ENCODE results near the gene FCGR3A. TPM values are rescaled to one million over a fixed set of nuclear protein-coding genes. Genes with fewer than 3 reads are reported as not detected.
"Not testable (repeated sequence)": the region's sequence is repeated elsewhere in the genome, so short reads cannot be mapped to it uniquely, and the experiment has no call there.

Gene FCGR3A
- total RNA-seq, 1 donor from 2014 or later = 4.0 TPM

DNA sequence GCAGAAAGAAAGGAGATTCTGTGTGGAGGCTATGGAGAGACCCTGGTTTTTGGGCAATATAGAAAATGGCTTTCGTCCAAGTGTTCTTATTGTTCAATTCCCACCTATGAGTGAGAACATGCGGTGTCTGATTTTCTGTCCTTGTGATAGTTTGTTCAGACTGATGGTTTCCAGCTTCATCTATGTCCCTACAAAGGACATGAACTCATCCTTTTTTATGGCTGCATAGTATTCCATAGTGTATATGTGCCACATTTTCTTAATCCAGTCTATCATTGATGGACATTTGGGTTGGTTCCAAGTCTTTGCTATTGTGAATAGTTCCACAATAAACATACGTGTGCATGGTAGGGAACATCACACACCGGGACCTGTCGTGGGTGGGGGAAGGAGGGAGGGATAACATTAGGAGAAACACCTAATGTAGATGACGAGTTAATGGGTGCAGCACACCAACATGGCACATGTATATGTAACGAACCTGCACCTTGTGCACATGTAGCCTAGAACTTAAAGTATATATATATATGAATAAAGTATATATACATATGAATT is 10.6 kb downstream of the FCGR3A start:
- not testable (repeated sequence) for H3K4me3 Mint-ChIP-seq (ENCODE audit: unreplicated experiment)

DNA sequence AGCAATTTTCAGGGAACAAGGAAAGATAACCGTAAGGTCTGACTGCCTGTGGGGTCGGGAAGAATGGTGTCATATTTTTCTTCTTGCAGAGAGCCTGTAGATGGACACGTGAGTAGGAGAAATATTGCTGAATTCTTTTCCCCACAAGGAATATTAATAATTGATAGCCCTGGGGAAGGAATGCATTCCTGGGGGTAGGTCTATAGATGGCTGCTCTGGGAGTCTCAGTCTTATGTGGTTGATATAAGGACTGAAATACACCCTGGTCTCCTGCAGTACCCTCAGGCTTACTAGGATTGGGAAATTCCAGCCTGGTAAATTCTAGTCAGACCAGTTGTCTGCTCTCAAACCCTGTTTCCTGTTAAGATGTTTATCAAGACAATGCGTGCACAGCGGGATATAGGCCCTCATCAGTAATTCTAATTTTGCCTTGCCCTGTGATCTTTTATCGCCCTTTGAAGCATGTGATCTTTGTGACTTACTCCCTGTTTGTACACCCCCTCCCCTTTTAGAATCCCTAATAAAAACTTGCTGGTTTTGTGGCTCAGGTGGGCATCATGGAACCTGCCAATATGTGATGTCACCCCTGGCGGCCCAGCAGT is 12.4 kb downstream of the FCGR3A start:
- Mint-ChIP-seq H3K27me3 (ENCODE audit: unreplicated experiment) (peaks cover 13% of the 10 kb centered on the region), H3K4me1 (ENCODE audit: unreplicated experiment) (peaks cover 15% of the 10 kb centered on the region)
- not testable (repeated sequence) for H3K36me3 Mint-ChIP-seq (ENCODE audit: low read depth, unreplicated experiment); H3K9me3 Mint-ChIP-seq (ENCODE audit: unreplicated experiment); H3K4me3 Mint-ChIP-seq (ENCODE audit: unreplicated experiment); H3K27ac Mint-ChIP-seq (ENCODE audit: unreplicated experiment); DNase-seq (ENCODE audit: low spot score)

More for the DNA sequence above, 10.6 kb downstream of the FCGR3A start:
- not testable (repeated sequence) for H3K27ac Mint-ChIP-seq (ENCODE audit: unreplicated experiment); H3K9me3 Mint-ChIP-seq (ENCODE audit: unreplicated experiment); H3K36me3 Mint-ChIP-seq (ENCODE audit: low read depth, unreplicated experiment); H3K4me1 Mint-ChIP-seq (ENCODE audit: unreplicated experiment); DNase-seq (ENCODE audit: low spot score)
- peaks cover 13% of the 10 kb centered on the region for H3K27me3 Mint-ChIP-seq (ENCODE audit: unreplicated experiment)

DNA sequence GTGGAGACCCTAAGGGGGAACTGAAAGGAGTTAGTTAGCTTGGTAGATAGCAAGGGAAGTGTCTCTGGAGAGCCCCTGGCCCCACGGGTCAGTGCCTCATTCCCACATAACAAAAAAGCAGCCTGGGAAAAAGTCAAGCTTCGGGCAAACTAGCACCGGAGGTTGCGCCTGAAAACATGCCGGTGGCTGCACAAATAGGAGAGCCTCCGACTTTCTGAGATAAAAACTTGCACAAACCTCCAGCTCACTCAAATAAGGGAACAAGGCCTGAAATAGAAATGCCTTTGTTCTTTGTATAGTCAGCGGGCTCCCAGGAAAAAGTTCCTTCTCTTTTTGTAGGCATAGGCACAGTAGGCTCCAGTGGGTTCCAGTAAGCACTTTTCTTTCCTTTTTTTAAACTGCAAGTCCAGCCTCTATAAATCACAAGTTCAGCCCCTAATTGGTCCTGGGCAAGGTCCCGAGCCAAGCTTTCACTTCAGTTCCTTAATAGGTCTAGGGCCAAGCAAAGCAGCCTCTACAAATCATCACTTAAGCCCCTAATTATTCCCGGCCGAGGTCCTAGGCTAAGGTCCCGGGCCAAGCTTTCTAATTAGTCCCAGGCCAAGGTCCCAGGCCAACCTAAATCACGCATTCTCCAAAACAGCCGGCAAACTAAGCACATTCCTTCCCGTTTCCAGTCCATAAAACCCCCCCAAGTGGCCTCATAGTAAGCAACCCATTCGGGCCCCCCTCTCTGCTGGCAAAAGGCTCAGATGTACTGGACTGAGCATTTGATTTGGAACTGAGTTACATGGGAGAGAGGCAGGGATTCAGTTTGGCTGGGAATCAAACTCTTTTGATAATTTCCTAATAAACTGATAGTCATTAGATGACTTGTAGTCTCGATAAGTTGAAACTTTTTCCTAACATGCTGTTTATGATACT is 16.7 kb downstream of the FCGR3A start:
- peak overlapping the region; percentile 55 for H3K27ac Mint-ChIP-seq (ENCODE audit: unreplicated experiment)
- not testable (repeated sequence) for H3K4me3 Mint-ChIP-seq (ENCODE audit: unreplicated experiment); H3K36me3 Mint-ChIP-seq (ENCODE audit: low read depth, unreplicated experiment); DNase-seq (ENCODE audit: low spot score); H3K9me3 Mint-ChIP-seq (ENCODE audit: unreplicated experiment)
- peaks cover 14% of the 10 kb centered on the region for H3K4me1 Mint-ChIP-seq (ENCODE audit: unreplicated experiment)
- H3K27me3 Mint-ChIP-seq (ENCODE audit: unreplicated experiment) = peaks cover 14% of the 10 kb centered on the region

GRCh38 chr1:161531986-161532643 is 17.5 kb downstream of the FCGR3A start:
- no peaks in the 10 kb centered on the region for H3K36me3 Mint-ChIP-seq (ENCODE audit: low read depth, unreplicated experiment)
- peak overlapping the region; percentile 55 for H3K27ac Mint-ChIP-seq (ENCODE audit: unreplicated experiment)
- H3K9me3 Mint-ChIP-seq (ENCODE audit: unreplicated experiment) = no peaks in the 10 kb centered on the region
- peaks cover 14% of the 10 kb centered on the region for H3K4me1 Mint-ChIP-seq (ENCODE audit: unreplicated experiment)
- TF ChIP-seq, protein P1, sequence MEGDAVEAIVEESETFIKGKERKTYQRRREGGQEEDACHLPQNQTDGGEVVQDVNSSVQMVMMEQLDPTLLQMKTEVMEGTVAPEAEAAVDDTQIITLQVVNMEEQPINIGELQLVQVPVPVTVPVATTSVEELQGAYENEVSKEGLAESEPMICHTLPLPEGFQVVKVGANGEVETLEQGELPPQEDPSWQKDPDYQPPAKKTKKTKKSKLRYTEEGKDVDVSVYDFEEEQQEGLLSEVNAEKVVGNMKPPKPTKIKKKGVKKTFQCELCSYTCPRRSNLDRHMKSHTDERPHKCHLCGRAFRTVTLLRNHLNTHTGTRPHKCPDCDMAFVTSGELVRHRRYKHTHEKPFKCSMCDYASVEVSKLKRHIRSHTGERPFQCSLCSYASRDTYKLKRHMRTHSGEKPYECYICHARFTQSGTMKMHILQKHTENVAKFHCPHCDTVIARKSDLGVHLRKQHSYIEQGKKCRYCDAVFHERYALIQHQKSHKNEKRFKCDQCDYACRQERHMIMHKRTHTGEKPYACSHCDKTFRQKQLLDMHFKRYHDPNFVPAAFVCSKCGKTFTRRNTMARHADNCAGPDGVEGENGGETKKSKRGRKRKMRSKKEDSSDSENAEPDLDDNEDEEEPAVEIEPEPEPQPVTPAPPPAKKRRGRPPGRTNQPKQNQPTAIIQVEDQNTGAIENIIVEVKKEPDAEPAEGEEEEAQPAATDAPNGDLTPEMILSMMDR (IDR thresholded peaks at IDR 0.05; ENCODE audit: unreplicated experiment) = no peak
- no peak for DNase-seq (ENCODE audit: low spot score)
- H3K27me3 Mint-ChIP-seq (ENCODE audit: unreplicated experiment) = peaks cover 14% of the 10 kb centered on the region
- H3K4me3 Mint-ChIP-seq (ENCODE audit: unreplicated experiment) = peak overlapping the region; percentile 44

DNA sequence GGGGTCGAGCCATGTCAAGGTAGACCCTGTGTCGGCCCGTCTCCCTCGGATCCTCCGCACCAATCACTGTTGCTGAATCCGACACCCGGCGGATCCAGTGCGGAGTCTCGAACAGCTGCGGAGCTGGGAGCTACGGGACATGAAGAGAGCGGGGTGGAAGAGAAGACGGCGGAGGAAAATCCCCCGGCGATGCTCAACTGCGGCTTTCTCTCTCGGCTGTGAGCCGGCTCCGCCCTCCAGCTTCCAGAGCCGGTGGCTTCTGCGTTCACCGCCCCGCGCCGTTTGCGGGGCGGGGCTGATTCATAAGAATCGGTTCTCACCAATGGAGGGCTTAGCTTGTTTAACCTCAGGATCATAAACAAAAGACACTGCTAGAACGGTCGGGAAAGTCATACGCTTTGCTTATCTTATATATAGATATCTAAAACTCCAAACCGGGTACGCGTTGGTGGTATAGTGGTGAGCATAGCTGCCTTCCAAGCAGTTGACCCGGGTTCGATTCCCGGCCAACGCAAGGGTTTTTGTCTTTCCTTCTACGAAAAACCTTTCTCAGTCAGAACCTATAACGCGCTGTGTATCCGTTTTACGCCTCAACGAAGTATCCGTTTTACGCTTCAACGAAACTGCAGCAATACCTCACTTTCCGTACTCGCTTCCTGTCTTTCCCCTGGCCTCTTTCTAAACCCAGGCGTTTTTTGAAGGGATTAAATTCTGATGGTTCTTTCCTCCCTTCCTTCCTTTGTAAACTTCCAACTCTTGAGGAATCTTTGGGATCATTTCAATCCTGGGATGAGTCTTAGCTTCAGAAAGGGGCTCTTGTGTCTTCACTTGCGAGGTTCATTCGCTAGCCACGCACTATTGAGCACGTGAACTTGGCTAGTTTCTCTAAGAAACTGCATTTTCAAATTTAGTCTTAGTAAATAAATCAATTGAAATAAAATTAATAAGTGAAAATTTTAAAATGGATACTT is 18.7 kb downstream of the FCGR3A start:
- Mint-ChIP-seq H3K27ac (ENCODE audit: unreplicated experiment) (peak overlapping the region; percentile 90), H3K4me3 (ENCODE audit: unreplicated experiment) (peak overlapping the region; percentile 92), H3K27me3 (ENCODE audit: unreplicated experiment) (peaks cover 21% of the 10 kb centered on the region), H3K4me1 (ENCODE audit: unreplicated experiment) (peaks cover 14% of the 10 kb centered on the region)
- peak; percentile 81 for DNase-seq (ENCODE audit: low spot score)
- not testable (repeated sequence) for H3K36me3 Mint-ChIP-seq (ENCODE audit: low read depth, unreplicated experiment); H3K9me3 Mint-ChIP-seq (ENCODE audit: unreplicated experiment)

DNA sequence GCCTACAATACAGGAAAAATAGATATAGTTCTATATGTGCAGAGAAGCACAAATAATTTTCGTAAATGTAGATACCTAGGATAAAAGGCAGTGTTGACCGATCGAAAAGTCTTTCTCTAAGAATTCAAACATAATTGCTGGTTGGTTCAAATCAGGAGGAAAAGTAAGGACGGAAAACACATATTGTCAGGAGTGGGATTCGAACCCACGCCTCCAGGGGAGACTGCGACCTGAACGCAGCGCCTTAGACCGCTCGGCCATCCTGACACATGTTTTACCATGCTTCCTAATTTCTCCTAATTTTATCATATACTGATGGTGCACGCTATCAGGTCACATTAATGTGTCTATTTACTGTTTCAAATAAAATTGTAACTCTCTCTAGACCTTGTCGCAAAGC is 19.5 kb downstream of the FCGR3A start:
- Mint-ChIP-seq H3K4me3 (ENCODE audit: unreplicated experiment) (peak overlapping the region; percentile 92), H3K4me1 (ENCODE audit: unreplicated experiment) (peaks cover 14% of the 10 kb centered on the region), H3K27me3 (ENCODE audit: unreplicated experiment) (peaks cover 23% of the 10 kb centered on the region), H3K27ac (ENCODE audit: unreplicated experiment) (peak overlapping the region; percentile 90)
- DNase-seq (ENCODE audit: low spot score) = peak; percentile 61
- not testable (repeated sequence) for H3K36me3 Mint-ChIP-seq (ENCODE audit: low read depth, unreplicated experiment); H3K9me3 Mint-ChIP-seq (ENCODE audit: unreplicated experiment)

DNA sequence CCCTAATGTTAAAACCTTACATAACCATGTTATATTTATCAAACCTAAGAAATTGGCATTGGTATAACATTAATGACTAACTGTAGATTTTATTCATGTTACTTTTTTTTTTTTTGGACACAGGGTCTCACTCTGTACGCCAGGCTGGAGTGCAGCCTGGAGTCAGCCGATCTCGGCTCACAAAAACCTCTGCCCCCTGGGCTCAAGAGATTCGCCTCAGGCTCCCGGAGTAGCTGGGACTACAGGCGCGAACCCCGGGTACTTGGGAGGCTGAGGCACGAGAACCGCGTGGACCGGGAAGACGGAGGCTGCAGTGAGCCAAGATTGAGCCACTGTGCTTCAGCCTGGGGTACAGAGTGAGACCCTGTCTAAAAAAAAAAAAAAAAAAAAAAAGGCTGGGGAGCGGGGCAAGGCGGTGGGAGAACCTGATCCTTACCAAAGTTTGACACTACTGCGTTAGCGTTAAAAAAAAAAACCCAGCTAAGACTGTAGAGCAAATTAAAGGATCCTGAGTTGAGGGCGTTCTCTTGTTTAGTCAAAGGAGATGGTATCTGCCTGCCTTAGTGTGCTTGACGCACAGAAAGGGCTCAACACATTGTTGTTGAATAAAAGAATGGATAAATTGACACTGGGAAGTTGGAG is 20.0 kb downstream of the FCGR3A start:
- Mint-ChIP-seq H3K4me3 (ENCODE audit: unreplicated experiment) (peak overlapping the region; percentile 92), H3K4me1 (ENCODE audit: unreplicated experiment) (peaks cover 14% of the 10 kb centered on the region), H3K27me3 (ENCODE audit: unreplicated experiment) (peaks cover 23% of the 10 kb centered on the region)
- not testable (repeated sequence) for H3K9me3 Mint-ChIP-seq (ENCODE audit: unreplicated experiment); H3K27ac Mint-ChIP-seq (ENCODE audit: unreplicated experiment); H3K36me3 Mint-ChIP-seq (ENCODE audit: low read depth, unreplicated experiment); DNase-seq (ENCODE audit: low spot score)

- not testable (repeated sequence) for H3K36me3 Mint-ChIP-seq (ENCODE audit: low read depth, unreplicated experiment); H3K4me3 Mint-ChIP-seq (ENCODE audit: unreplicated experiment); DNase-seq (ENCODE audit: low spot score); H3K9me3 Mint-ChIP-seq (ENCODE audit: unreplicated experiment); H3K27ac Mint-ChIP-seq (ENCODE audit: unreplicated experiment)
- Mint-ChIP-seq H3K4me1 (ENCODE audit: unreplicated experiment) (peaks cover 18% of the 10 kb centered on the region), H3K27me3 (ENCODE audit: unreplicated experiment) (peaks cover 28% of the 10 kb centered on the region)
These were observed 21.1 kb downstream of the FCGR3A start for GRCh38 chr1:161528550-161528949.

GRCh38 chr1:161525918-161526317 is 23.7 kb downstream of the FCGR3A start:
- DNase-seq (ENCODE audit: low spot score); H3K9me3 Mint-ChIP-seq (ENCODE audit: unreplicated experiment); H3K4me3 Mint-ChIP-seq (ENCODE audit: unreplicated experiment); H3K36me3 Mint-ChIP-seq (ENCODE audit: low read depth, unreplicated experiment); H3K4me1 Mint-ChIP-seq (ENCODE audit: unreplicated experiment); H3K27ac Mint-ChIP-seq (ENCODE audit: unreplicated experiment): not testable (repeated sequence)
- H3K27me3 Mint-ChIP-seq (ENCODE audit: unreplicated experiment) = peaks cover 30% of the 10 kb centered on the region

Measured in endothelial cell (in vitro differentiated cells).